ENCODE results near the gene COX4I1. TPM values are rescaled to one million over a fixed set of nuclear protein-coding genes. Genes with fewer than 3 reads are reported as not detected.
"Not testable (repeated sequence)": the region's sequence is repeated elsewhere in the genome, so short reads cannot be mapped to it uniquely, and the experiment has no call there.

The COX4I1 gene
- total and polyA plus RNA-seq, 7 donors, result 627 to 1,800 (median 1,031) TPM

DNA sequence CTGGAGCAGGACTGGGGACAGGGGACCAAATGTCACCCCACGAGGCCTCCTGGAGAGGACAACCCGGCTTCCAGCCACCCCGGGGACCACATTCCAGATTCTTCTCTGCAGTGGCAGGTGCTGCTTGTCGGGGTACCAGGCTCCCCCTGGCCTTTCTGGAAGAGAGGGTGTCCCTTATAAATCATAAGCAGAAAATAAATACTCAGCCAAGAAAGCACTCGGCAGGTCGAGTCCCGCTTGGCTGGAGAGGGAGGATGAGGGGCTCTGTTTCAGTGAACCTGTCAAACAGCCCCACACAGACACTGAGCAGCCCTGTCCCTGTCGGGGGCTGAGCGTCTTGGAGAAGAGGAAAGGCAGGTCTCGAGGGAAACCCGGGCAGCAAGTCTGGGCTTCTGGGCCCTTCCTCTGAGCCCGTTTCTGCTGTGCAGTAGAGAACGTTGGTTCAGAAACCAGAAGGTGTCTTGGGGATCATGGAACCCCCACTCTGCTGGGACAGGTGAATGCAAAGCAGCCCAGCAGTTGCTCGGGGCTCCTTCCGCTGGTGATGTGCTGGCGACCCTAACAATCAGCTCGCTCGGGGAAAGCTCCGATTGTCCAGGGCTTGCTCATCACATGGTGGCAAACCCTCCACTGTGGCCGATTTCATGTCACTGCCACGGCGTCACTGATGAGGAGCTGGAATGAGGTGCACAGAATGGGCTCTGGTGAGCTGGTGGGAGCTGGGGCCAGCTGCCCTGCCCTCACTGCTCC is 36.6 kb downstream of the COX4I1 start:
- Histone ChIP-seq H3K4me3 (no peak overlapping the region), H3K4me1 (no peaks in the 10 kb centered on the region), H3K27me3 (ENCODE audit: insufficient read depth in 3 of 3, low read length in 2 of 3) (peaks cover 0 to 39% (median 17%) of the 10 kb centered on the region in 3 donors), H3K27ac (no peak overlapping the region), H3K9me3 (no peaks in the 10 kb centered on the region), H3K36me3 (ENCODE audit: insufficient read depth in 1 of 2, low read depth in 1 of 2) (no peaks in the 10 kb centered on the region)
- WGBS, 3 donors, result 64 to 70% (median 65%) methylated on average over 22 of the region's 22 CpGs
- TF ChIP-seq, protein P1, sequence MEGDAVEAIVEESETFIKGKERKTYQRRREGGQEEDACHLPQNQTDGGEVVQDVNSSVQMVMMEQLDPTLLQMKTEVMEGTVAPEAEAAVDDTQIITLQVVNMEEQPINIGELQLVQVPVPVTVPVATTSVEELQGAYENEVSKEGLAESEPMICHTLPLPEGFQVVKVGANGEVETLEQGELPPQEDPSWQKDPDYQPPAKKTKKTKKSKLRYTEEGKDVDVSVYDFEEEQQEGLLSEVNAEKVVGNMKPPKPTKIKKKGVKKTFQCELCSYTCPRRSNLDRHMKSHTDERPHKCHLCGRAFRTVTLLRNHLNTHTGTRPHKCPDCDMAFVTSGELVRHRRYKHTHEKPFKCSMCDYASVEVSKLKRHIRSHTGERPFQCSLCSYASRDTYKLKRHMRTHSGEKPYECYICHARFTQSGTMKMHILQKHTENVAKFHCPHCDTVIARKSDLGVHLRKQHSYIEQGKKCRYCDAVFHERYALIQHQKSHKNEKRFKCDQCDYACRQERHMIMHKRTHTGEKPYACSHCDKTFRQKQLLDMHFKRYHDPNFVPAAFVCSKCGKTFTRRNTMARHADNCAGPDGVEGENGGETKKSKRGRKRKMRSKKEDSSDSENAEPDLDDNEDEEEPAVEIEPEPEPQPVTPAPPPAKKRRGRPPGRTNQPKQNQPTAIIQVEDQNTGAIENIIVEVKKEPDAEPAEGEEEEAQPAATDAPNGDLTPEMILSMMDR (IDR thresholded peaks at IDR 0.05), result no peak
- ATAC-seq (no peak), DNase-seq (no peak)
- intact Hi-C loops (cut with DNase I), result no loop called here

DNA sequence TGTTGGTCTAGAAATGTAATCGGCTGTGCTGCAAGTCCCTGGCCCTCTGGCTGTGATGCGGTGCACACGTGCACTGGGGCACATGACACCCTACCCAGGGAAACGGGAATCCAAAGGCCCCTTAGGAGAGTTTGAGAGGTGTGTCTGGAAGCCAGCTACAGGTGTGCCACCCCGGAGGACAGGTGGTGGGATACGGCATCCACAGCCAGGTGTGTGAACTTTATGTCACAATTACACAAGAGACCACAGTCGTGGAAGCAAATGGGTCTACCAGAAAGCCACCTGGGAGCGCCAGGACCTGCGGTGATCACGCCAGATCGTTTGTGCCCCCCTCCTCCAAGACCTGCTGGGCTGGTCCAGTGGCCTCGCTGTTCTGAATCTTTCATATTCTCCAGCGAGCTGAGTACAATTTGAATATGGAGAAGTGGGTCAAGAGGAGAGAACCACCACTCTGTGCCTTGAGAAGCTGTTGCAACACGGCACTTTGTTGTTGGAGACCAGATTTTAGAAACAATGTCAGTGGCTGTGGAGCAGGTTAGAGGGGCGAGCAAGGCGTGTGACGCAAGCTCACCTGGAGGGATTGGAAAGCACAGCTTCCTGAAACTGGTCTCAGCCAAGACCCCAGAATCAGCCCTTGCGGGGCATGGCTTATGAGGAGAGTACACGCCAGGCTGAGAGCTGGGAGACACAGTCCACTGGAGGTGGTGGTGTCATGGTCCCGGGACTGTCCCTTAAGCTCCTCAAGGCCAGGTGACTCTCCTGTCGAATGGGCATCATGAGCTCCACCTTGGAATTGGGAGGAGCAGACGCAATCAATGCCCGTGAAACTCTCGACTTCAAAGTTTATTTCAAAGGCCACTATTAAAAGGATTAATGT is 37.4 kb downstream of the COX4I1 start:
- intact Hi-C loops (cut with DNase I), result no loop called here

DNA sequence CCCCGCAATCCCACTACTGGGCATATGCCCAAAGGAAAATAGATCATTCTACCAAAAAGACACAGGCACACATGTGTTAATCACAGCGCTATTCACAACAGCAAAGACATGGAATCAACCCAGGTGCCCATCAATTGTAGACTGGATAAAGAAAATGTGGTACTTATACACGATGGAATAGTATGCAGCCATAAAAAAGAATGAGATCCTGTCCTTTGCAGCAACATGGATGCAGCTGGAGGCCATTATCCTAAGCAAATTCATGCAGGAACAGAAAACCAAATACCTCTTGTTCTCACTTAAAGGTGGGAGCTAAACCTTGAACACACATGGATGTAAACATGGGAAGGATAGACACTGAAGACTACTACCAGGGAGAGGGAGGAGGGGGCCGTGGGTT is 38.2 kb downstream of the COX4I1 start:
- H3K36me3 ChIP-seq (ENCODE audit: insufficient read depth in 1 of 2, low read depth in 1 of 2); ATAC-seq; H3K4me1 ChIP-seq; H3K27ac ChIP-seq; DNase-seq; H3K4me3 ChIP-seq; H3K9me3 ChIP-seq; intact Hi-C loops (cut with DNase I): not testable (repeated sequence)
- H3K27me3 ChIP-seq (ENCODE audit: insufficient read depth in 3 of 3, low read length in 2 of 3), result peaks cover 0 to 26% (median 15%) of the 10 kb centered on the region in 3 donors
- 83 to 92% (median 88%) methylated on average over 4 of the region's 4 CpGs for WGBS, 3 donors

More for the DNA sequence above, 37.4 kb downstream of the COX4I1 start:
- H3K27ac ChIP-seq, result no peak overlapping the region
- H3K4me1 ChIP-seq, result no peaks in the 10 kb centered on the region
- TF ChIP-seq, protein P1 (IDR thresholded peaks at IDR 0.05), result no peak
- no peak overlapping the region for H3K4me3 ChIP-seq
- H3K36me3 ChIP-seq (ENCODE audit: insufficient read depth in 1 of 2, low read depth in 1 of 2), result no peaks in the 10 kb centered on the region
- 69 to 74% (median 70%) methylated on average over 23 to 24 of the region's 24 CpGs for WGBS, 3 donors
- DNase-seq (no peak), ATAC-seq (no peak)
- H3K27me3 ChIP-seq (ENCODE audit: insufficient read depth in 3 of 3, low read length in 2 of 3), result peaks cover 0 to 31% (median 15%) of the 10 kb centered on the region in 3 donors
- H3K9me3 ChIP-seq, result no peaks in the 10 kb centered on the region

DNA sequence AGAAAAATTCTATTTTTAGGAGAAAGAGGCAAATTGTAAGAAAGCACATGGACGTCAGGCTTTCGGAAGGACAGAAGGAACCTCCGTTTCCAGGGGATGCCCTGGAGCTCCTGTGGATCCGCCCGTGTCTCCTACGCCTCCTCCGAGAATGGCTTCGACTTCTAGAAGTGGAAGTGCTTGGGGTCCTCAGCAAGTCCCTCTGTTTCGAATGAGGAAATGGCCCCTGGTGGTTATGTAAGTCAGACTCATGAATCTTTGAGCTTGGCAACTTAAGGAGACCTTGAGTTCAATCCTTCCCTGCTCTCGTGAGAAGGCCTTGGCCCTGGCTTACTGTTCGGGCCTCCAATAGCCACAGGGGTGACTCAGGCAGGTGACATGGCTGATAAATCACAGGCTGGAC is 38.9 kb downstream of the COX4I1 start:
- TF ChIP-seq, protein P1 (IDR thresholded peaks at IDR 0.05), result no peak
- ATAC-seq, result no peak
- H3K4me3 ChIP-seq, result no peak overlapping the region

More for the DNA sequence above, 38.9 kb downstream of the COX4I1 start:
- no peaks in the 10 kb centered on the region for H3K9me3 ChIP-seq
- H3K27me3 ChIP-seq (ENCODE audit: insufficient read depth in 3 of 3, low read length in 2 of 3), result peaks cover 0 to 21% (median 12%) of the 10 kb centered on the region in 3 donors
- WGBS, 3 donors, result 73 to 79% (median 78%) methylated on average over 11 of the region's 11 CpGs
- no peak overlapping the region for H3K27ac ChIP-seq
- intact Hi-C loops (cut with DNase I), result no loop called here
- H3K4me1 ChIP-seq, result no peaks in the 10 kb centered on the region
- DNase-seq, result no peak
- H3K36me3 ChIP-seq (ENCODE audit: insufficient read depth in 1 of 2, low read depth in 1 of 2), result no peaks in the 10 kb centered on the region
